Smooth muscle cell of the brain vasculature (primary cell): ENCODE results near the gene ALG5.

Experiments used
- DNase-seq: peaks from one replicate; pipeline ENCODE4 v3.0.0-alpha.2; 2012; ENCODE audit warnings: low read depth, low spot score

ALG5 gene

GRCh38 chr13:36979361-36980050, 19.6 kb downstream of the ALG5 start:
- DNase-seq, result no peak

GRCh38 chr13:36975172-36975571, 24.0 kb downstream of the ALG5 start:
- no peak for DNase-seq

GRCh38 chr13:36973621-36974295, 25.4 kb downstream of the ALG5 start:
- no peak for DNase-seq

GRCh38 chr13:36973009-36973408, 26.1 kb downstream of the ALG5 start:
- DNase-seq, result no peak

- DNase-seq, result no peak
Observed at GRCh38 chr13:36966404-36966803, 32.7 kb downstream of the ALG5 start.

GRCh38 chr13:36965767-36966166, 33.4 kb downstream of the ALG5 start:
- peak; percentile 23 for DNase-seq

- no peak for DNase-seq
Observed at GRCh38 chr13:36959456-36960116, 39.6 kb downstream of the ALG5 start.

- no peak for DNase-seq
Observed at GRCh38 chr13:36954542-36954941, 44.6 kb downstream of the ALG5 start.

GRCh38 chr13:36950920-36951319, 48.2 kb downstream of the ALG5 start:
- DNase-seq, result no peak

- no peak for DNase-seq
Observed at GRCh38 chr13:36950330-36950729, 48.8 kb downstream of the ALG5 start.

- no peak for DNase-seq
Observed at GRCh38 chr13:36945078-36945477, 54.1 kb downstream of the ALG5 start.

- no peak for DNase-seq
Observed at GRCh38 chr13:36925603-36926002, 73.5 kb downstream of the ALG5 start.

GRCh38 chr13:36924001-36924400, 75.1 kb downstream of the ALG5 start:
- no peak for DNase-seq

GRCh38 chr13:36921631-36922301, 77.4 kb downstream of the ALG5 start:
- DNase-seq, result no peak

- DNase-seq, result no peak
Observed at GRCh38 chr13:36920616-36921185, 78.4 kb downstream of the ALG5 start.

GRCh38 chr13:36919833-36920615, 79.1 kb downstream of the ALG5 start, which contains the start of gene SMAD9:
SMAD9 (minus strand) TSS chr13:36920238; CDS start chr13:36879689, 40,549 bp downstream.
- no peak for DNase-seq

- DNase-seq, result no peak
Observed at GRCh38 chr13:36919171-36919832, 79.8 kb downstream of the ALG5 start.

GRCh38 chr13:36918246-36919131, 80.7 kb downstream of the ALG5 start:
- DNase-seq, result no peak

- DNase-seq, result no peak
Observed at GRCh38 chr13:36917311-36917710, 81.8 kb downstream of the ALG5 start.
